GM18870 (cell line): Measurements from ENCODE around the gene CDCP1.

Experiments used
- ATAC-seq: cut with Tn5 transposase; IDR thresholded peaks from one replicate; pipeline ENCODE4 v1.9.1; 2021; ENCODE audit warnings: moderate library complexity; ENCODE audit not compliant: unreplicated experiment

CDCP1 gene

DNA sequence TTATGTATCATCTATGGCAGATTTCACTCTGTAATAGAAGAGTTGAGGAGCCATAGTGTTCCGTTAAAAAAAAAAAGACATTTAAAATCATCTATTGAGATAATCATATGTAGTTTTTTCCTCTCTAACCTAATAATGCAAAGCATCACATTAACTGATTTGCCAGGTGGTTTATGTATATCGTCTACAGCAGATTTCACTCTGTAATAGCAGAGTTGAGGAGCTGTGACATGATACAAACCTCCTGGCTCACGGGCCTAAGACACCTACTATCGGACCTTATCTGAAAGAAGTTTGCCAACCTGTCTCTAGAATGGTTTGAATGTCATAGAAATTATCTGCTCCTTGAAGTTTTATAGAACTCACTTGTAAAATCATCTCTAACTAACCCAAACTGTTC, 29.8 kb downstream of the CDCP1 start:
- no peak for ATAC-seq

DNA sequence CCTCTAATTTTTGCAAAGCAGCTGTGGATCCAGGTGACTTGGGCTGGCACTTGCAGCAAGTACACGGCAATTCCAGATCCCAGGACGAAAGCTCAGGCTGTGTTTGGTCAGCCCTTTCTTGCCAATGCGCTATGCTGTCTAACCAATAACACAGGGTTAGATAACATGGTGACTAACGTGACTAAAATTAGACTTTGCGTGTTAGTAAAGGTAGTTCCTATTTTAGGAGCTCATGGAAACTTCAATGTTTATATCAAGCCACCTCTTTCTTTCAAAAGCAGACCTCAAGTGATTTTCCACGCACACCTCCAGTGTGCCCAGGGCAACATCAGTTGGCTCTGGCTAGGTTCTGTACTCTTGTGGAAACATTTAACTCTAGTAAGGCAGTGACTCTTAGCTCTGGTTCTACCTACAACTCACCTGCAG, 32.5 kb downstream of the CDCP1 start:
- no peak for ATAC-seq

DNA sequence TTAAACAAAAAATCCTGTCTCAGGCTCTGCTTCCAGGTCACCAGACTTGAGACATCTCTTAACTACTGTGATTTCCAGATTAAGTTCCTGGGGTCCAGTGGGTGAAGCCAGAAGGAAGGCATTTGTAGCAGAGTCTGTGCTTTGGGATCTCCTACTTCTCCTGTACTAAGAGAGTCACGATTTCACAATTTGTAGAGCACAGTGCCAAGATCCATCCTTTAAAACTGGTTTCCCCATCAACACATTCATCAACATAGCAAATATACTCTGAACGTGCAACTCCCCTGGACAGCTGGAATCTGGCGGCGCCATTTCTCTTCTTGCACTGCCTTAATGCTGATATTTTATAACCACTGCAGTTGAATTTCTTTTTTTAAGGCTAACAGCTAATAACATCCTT, 33.2 kb downstream of the CDCP1 start:
- ATAC-seq, result no peak

DNA sequence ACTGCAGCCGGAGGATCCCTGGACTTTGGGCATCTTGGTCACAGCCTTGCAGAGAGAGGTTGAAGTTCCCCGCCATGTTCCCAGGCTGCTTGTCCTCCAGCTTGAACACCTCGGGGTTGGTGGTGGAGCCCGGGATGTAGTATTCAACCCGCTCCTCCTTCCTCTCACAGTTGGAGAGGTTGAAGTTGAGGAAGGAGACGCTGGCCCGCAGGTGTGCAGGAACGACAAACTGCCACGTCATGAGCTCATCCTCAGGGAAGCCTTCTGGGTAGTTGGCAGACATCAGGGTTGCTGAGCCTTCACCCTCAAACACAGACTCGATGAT, 35.7 kb downstream of the CDCP1 start:
- ATAC-seq, result no peak

DNA sequence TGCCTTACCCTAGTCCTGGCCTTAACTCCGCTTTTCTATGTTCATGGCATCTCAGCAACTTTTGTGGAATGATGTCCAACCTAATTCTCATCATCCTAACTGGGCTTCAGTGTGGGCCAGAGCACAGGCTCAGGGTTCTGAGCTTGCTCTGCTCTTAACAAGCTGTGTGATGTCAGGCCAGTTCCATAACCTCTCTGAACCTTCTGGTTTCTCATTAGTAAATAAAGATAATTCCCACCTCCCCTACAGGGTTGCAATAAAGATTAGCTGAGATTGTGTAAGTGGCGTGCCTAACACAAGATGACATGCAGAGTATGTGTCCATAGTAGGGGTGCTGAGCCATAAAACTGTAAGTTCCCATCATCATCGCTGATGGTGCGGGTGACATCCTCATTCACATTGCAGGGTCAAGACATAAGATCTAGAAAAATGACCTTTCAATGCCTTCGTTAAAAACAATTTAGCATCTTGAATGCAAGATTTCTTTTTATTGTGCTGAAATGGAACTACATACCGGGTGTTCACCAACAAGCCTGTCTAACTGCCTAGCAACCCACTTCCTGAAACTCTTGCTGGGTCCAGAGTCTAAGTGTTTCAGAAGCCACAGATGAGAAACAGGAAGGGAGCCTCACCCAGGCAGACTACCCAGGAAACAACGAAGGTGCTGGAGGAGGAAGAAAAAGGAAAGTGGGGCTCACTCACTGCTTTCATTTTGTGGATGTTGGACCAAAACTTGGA, 36.2 kb downstream of the CDCP1 start:
- no peak for ATAC-seq

DNA sequence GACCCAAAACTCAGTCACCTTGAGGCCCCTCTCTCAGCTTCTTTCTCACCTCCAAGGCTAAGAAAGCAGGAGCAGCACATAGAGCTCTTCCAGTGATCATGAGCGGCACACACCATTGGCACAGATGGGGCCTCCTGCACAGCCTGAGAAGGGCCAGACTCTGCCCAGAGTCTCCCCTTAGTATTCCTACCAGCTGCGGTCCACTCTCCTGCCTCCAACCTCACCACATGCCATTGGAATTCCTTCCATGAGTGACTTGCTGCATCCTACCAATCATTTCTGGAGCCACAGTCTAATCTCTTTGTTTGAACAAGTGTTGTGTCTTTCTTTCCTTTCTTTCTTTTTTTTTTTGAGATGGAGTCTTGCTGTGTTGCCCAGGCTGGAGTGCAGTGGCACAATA, 39.3 kb downstream of the CDCP1 start:
- ATAC-seq, result no peak

DNA sequence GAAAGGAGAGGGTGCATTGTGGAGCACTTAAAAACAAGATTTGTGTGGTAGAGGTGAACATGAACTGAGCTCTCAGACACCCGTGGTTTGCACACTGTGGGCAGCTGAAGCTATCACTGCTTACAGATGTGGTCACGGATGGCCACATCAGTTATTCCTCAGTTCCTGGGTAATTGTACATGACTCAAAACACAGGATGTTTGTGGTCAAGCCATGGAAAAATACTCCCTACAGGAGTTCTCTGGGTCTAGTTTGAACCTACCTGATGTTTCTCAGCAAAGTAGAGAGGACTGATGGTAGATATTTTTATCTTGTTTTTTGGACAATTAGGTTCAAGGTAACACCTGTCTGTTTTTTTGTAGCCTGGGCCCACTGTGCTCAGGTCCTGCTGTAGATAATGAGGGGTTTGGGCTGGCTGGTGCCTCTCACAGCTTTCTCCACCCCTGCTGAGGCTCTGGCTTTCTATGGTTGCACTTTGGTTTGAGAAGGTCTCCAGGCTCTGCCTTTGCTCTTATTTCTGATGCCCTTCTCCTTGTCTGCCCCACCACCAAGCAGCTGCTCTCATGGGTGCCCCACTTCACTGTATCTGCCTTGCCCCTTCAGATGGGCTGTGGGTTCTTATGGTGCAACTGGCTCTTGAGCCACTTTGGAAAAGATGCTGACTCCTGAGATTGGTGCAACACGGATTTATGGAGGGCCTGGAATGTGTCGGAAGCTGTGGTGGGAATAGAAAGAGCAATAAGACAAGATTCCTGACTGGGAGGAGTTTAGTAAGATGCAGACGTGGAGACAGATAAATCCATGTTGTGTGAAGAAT, 40.1 kb downstream of the CDCP1 start:
- ATAC-seq, result no peak

DNA sequence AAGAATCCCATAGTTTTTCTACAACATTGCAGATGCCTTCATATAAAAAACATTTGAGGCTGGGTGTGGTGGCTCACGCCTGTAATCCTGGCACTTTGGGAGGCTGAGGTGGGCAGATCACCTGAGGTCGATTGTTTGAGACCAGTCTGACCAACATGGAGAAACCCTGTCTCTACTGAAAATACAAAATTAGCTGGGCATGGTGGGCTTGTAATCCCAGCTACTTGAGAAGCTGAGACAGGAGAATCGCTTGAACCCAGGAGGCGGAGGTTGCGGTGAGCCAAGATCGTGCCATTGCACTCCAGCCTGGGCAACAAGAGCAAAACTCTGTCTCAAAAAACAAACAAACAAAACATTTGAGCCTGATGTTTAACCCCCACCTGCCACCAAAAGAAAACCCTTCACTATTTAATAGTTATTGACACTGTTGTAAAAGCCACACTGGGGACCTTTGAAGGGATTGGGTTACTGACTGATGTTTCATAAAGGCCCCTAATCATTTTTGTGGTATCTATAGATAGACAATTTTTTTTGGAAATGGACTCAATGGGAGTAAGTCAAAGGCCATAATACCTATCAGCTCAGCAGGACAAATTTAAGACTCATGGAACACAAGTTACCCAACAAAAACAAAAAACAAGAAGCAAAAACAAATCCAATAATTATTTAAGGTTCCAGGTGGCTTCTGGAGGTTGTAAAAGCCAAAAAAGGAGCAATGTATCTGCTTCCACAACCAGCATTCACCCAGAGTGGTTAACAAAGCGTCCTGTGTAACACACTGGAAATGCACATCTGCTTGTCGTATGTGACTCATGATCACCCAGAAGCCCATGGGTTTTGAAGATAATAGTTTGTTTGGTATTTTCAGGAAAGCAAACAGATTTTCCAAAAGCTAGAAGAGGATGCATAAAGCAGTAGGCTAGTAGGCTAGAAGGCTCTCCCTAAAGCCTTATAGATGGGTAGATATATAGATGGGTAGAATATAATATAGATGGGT, 41.2 kb downstream of the CDCP1 start:
- ATAC-seq, result no peak

DNA sequence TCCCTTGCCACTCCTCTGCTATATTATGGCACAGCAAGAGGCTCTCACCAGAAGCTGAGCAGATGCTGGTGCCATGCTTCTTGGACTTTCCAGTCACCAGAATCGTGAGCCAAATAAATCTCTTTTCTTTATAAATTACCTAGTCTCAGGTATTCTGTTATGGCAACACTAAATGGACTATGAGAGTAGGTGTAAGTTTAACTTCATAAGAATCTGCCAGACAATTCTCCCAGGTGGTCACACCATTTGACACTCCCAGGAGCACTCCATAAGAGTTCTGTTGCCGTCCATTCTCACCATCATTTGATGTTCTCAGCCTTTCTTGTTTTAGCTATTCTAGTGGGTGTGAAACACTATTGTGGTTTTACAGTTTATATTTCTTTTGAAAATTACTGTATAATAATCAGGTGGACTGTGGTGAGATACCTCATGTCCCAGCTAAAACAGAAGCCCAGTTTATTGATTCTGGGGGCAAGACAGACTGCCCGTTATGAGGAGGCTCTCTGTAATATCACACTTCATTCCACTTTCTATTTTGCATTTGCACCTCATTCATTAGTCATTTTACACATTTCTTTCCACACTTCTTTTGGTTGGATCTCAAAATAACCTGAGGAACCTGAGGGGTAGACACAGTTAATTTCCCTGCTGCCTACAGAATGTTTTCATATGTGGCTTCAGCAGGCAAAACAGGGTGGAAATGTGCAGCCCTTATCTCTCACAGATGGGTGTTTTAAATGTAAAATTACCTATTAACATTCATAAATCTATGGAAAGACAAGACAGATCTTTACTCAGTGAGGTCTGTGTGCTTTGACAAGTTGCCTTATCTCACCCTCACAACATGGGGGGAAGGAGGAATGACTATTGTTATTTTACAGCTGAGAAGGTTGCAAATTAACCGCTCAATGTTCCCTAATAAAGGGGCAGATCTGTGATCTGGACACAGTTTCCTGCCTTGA, 42.1 kb downstream of the CDCP1 start:
- no peak for ATAC-seq

DNA sequence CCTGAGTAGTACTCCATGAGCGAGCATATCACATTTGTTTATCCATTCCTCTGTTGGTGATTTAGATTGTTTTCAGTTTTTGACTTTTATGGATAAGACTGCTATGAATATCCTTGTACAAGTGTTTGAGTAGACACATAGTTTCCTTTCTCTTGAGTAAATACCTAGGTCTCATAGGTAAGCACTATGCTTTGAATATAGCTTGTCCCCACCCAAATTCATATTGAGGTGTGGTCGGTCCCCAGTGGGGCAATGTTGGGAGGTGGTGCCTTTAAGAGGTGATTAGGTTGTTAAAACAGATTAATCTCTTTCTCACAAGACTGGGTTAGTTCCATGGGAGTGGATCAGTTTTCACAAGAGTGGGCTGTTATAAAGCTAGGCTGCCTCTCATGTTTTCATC, 42.8 kb downstream of the CDCP1 start:
- ATAC-seq, result no peak

DNA sequence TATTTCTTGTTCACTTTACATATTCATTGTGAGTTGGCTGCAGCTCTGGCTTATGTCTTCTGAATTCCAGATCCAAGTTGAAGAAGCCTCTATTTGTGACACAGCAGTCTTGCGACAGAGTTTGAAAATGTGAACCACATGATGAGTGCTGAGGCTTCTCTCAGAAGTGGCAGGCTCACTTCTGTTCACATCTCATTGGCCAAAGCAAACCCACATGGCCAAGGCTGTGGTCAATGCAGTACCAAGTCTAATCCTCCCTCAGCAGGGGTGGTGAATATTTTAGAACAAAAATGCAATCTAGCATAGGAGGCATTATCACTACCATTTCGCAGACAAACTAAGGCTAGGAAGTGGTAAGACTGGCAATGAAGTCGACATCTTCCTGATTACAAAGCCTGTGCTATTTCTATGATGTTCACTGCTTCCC, 45.2 kb downstream of the CDCP1 start:
- ATAC-seq, result no peak

DNA sequence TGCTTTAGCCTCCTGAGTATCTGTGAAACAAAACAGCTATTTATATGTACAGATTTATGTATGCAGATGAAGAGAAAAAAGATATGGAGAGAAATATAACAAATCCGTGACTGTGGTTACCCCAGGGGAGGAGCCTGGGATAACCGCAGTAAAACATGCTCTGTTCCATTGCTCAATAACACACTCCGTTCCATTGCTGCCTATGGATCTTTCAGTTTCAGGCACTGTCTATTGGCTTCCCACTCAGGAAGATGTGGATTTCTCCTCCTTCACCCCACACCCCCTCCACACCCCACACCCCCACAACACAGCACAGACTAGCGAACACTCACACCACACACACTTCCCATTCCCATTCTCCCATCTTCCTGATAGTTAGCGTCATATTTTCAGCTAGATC, 47.9 kb downstream of the CDCP1 start:
- ATAC-seq, result no peak

DNA sequence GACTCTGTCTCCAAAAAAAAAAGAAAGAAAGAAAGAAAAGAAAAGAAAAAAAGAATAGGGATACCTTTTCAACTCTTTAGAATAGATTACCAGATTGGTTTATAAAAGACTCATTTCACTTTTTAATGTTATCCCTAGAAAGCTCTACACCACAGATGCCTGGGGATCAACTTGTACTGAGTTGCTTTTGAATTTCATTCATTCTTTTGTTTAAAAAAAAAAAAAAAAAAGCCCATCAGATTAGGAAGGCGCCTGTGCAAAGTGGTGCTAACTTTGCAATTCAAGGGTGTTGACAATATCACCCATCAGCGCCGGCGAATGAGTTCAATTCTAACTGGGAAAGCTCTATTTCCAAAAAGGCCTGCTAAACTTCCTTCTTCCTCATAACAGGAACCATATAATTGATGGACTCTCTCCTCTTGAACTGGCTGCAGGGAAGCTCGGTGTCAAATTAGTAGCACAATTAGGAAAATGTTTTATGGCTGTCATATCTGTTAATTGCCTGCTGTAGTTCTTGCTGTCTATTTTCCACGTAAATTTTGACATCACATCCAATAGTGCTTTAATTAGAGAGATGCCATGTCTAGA, 48.8 kb downstream of the CDCP1 start:
- no peak for ATAC-seq

DNA sequence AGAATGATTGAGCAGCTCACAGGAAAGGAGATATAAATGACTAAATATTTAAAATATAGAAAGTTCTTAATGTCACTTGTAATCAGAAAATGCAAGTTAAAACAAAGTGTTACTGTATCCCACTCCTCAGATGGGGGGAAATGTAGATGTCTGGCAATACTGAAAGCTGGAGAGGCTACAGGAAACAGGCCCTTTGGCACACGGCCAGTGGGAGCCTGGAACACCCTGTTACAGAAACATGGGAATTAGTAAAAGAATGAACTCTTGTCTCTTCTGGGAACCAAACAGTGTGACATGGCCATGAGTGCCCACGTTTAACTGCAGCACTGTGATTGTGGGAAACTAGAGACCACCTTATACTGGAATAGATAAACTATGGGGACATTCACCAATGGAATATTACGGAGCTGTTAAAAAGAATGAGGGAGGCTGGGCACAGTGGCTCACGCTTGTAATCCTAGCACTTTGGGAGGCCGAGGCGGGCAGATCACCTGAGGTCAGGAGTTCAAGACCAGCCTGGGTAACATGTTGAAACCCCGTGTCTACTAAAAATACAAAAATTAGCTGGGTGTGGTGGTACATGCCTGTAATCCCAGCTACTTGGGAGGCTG, 50.2 kb downstream of the CDCP1 start:
- no peak for ATAC-seq

DNA sequence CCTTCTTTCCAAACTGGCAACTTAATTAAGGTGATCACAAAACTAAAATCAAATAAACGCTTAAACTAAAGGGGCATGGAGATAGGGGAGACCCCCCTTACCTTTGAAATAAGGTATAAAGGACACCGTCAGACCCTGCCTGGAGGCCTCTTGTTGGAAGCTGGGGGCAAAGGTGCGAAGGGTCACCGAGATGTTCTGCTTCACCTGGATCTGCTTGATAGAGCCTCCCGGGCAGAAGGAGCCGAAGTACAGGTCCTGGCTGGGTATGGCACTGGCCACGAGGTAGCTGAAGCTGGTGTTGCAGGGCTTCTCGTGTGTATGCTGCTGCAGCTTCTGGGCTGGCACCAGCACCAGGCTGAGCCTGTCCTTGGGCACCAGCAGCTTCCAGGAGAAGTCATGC, 53.0 kb downstream of the CDCP1 start:
- ATAC-seq, result no peak

DNA sequence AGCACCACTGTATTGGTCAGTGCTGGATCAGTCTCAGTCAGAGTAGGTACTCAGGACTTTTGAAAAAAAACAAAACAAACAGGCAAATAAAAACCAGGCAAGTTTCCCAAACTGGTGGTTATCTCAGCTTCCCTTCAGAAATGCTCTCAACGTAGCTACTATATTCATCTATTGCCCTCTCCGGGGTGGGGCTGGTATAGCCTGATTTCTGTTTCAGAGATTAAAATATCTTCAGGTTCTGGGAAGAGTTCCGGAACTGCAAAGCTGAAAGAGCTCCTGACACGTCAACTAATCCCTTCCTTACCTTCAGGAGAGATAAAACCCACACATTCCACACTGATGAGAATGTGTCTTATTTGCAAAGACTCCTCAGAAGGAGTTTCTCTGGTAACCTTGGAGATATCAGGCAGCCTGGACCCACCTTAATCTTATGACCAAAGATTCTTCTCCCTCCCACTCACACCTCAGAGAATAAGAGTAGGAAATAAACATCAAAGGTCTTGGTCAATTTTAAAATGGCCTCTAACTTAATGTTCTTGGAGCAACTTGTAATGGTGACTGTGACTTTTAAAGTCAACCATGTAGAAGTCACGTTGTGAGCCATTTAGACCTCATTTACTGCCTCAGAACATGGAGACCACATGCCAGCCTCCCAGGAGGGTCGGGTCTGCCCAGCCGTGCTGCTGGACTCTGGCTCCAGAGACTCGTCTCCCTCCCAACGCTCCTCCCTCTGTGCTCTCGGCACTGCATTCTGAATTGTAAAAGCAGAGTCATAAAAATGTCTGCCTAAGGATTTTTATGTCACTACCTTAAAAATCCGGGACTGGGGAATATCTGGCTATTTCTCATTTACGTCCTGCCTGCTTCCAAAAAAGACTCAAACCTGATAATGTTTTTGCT, 53.8 kb downstream of the CDCP1 start:
- no peak for ATAC-seq

DNA sequence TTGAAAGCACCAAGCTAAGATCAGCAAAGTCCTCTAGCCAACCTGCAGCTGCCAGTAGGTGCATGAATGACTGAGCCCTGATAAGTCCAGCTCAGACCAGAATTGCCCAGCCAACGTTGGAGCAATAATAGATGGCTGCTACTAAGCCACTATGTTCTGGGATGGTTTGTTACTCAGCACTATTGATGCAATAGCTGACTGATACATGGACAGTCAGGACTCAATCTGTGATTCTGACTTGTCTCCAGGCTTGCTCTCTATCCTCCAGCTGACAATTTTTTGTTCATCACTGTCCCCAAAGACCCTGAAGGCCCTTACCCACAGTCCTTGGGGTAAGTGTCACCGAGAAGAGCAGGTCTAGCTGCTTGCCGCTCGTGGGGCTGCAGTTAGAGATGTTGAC, 55.3 kb downstream of the CDCP1 start:
- ATAC-seq, result no peak

DNA sequence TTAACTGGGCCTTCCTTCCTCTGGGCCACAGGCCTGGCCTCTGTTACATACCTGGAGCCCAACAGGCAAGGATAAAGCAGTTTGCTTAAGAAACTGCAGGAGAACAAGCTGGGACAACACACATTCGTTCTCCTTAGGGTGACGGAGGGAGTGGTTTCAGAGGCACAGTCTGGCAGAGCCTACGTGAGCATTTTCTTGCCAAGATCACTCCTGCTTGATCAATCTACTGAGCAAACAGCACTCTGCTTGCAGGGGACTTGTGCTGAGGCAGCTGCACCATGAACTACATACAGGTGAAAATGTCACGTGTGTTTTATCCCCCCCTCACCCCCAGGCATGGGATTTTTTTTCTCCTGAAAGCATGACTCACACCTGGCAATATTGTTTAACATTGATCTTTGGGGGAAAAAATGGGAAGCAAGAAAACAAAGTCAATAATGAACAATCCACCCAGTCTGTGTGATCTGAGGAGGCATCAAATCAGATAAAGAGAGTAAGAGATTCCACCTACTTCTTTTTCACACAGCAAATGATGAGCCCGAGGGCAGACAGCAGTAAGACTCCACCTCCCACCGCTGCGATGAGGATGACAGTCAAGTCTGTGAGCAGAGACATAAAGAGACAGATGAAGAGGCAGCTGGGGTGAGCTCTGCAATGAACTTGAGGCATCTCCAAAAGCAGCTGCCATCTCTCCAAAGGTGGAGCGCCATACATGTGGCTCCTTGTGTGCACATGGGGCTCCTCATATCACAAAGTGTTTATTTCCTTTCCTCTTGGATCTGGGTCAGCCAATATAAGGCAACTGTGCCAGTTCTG, 57.4 kb downstream of the CDCP1 start:
- ATAC-seq, result no peak
